GM19463 (cell line): ENCODE data around the gene POSTN.

ENCODE experiments used
- ATAC-seq: cut with Tn5 transposase; IDR thresholded peaks from one replicate; pipeline ENCODE4 v1.9.1; 2021; ENCODE audit warnings: mild to moderate bottlenecking, moderate library complexity; ENCODE audit not compliant: unreplicated experiment

Gene POSTN

DNA sequence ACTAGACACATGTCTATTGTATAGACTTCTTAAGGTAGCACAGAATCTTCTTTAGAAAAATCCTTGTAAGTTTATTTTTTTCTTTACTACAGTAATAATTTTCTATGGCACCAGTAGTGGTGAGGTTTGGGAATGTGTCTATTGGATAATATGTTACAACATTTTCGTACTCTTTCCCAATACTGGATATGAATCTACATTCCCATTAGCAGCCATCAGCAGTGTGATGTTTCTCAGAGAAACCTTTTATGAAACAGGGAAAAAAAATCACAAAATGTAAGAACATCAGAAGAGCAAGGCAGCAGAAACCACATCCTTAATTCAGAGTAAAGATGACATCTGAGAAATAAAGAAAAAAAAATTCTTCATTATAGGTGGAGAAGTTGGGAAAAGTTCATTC lies 83.3 kb downstream of the POSTN start:
- no peak for ATAC-seq
